ENCODE data around the gene RAB38.

RAB38 gene

GRCh38 chr11:88157370-88157769 lies 17.9 kb downstream of the RAB38 start:
- no peak for TF ChIP-seq CTCF (IDR thresholded peaks at IDR 0.05)
- no peak for TF ChIP-seq ZFX (IDR thresholded peaks at IDR 0.05; ENCODE audit: borderline replicate concordance)

DNA sequence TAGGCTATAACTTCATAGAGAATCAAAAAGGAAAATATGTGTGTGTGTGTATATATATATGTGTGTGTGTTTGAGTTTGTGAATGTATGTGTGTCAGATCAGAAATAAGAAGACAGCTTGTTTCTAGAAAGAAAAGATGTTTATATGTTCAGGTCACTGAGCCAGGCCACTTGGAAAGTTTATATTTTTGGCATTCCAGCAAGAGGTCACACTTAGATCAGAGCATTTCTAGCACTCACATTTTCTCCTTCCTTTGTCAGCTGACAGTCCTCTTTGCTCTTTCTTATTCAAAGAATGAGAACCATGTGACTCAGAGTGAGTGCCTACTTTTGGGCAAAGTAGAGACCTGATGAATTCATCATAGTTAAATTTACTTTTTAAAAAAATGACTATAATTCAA lies 22.9 kb downstream of the RAB38 start:
- H3K27ac ChIP-seq: no peak overlapping the region
- TF ChIP-seq CTCF (IDR thresholded peaks at IDR 0.05) (no peak), ZFX (IDR thresholded peaks at IDR 0.05; ENCODE audit: borderline replicate concordance) (no peak)

More at GRCh38 chr11:88157370-88157769, 17.9 kb downstream of the RAB38 start:
- H3K27ac ChIP-seq: no peak overlapping the region

GRCh38 chr11:88151709-88152265 lies 23.5 kb downstream of the RAB38 start:
- no peak overlapping the region for H3K27ac ChIP-seq
- TF ChIP-seq ZFX (IDR thresholded peaks at IDR 0.05; ENCODE audit: borderline replicate concordance): no peak
- no peak for TF ChIP-seq CTCF (IDR thresholded peaks at IDR 0.05)

DNA sequence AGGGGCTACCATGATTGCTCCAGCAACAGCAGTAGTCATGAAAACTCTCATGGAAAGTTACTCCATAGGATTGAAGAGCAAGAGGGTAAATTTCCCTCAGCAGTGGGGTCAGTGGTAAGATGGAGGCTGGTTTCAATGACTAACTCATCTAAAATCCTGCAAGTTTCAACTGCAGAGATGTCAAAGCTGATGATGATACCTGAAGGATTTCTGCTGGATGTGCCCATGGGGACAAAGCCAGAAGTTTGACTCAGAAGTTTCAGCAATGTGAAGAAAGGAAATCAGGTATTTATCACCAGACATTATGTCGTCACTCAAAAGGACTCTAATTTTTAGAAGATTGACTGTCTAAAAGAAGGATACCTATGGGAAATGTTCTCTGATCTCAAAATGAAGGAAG lies 29.1 kb downstream of the RAB38 start:
- TF ChIP-seq ZFX (IDR thresholded peaks at IDR 0.05; ENCODE audit: borderline replicate concordance) (no peak), CTCF (IDR thresholded peaks at IDR 0.05) (no peak)
- H3K27ac ChIP-seq: no peak overlapping the region

DNA sequence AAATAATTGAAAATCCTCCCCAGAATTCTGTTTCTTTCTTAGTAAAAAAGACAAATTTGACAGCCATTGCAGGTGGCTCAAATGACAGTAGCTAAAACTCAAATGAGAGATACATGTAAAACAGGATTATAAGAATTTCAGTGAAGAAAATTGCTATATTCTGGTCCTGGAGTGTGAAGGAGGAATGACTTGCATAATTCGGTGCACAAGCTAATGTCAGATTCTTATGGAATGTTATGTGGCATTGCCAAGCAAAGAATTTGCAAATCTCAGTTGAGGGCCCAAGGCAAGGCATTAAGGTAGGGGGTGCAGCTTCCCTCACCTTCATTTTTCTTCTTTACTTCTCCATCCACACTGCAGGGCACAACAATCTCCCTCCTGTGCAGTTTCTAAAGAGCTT lies 35.4 kb downstream of the RAB38 start:
- H3K27ac ChIP-seq: no peak overlapping the region
- TF ChIP-seq CTCF (IDR thresholded peaks at IDR 0.05) (no peak), ZFX (IDR thresholded peaks at IDR 0.05; ENCODE audit: borderline replicate concordance) (no peak)

DNA sequence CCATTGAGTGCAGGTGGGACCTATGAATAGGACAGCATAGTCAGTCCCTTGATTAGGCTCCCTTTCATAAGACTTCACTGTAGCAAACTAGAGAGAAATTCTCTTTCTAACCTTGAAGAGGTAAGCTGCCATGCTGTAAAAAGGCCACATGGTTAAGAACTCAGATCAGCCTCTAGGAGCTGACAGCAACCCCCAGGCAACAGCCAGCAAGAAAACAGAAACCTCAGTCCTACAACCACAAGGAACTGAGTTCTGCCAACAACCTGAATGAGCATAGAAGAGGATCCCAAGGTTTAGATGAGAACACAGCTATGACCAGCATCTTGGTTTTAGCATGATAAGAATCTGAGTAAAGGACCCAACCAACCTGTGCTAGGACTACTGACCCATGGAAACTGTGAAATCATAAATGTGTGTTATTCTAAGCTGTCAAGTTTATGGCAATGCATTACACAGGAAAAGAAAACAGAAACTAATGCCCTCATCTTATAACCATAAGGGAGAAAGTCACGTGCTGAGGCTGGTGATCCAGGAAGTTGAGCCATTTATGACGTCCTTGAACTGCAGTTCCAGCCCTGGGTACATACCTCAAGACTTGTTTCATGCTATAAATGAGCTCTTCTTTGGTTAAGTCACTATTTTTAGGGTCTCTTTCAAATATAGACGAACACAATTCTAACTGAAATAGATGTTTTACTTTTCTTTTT lies 43.3 kb downstream of the RAB38 start:
- TF ChIP-seq CTCF (IDR thresholded peaks at IDR 0.05): no peak
- no peak for TF ChIP-seq ZFX (IDR thresholded peaks at IDR 0.05; ENCODE audit: borderline replicate concordance)
- no peak overlapping the region for H3K27ac ChIP-seq

- no peak overlapping the region for H3K27ac ChIP-seq
- TF ChIP-seq CTCF (IDR thresholded peaks at IDR 0.05): no peak
- no peak for TF ChIP-seq ZFX (IDR thresholded peaks at IDR 0.05; ENCODE audit: borderline replicate concordance)
Observed at GRCh38 chr11:88122956-88123355, 52.3 kb downstream of the RAB38 start.
